HCT116 (cell line): ENCODE results near the gene NASP.

Experiments
- ATF3 ChIP-seq: IDR thresholded peaks from 2 replicates; pipeline ENCODE4 v1.6.1; 2012
- CTCF ChIP-seq, 3 experiments: fragments of 200-600 bp in 1 of 3; sonication (generic) in 1 of 3; IDR thresholded peaks in 2 of 3; conservative IDR thresholded peaks in 1 of 3; 2 replicates each; pipeline ENCODE4 v1.5.1; 2012 to 2017; ENCODE audit warnings: low read depth in 2 of 3, low read length in 2 of 3, antibody characterized with exemption in 1 of 3, borderline replicate concordance in 1 of 3, control low read depth in 1 of 3, mild to moderate bottlenecking in 1 of 3, mixed read lengths in 1 of 3, mixed run types in 1 of 3, moderate library complexity in 1 of 3; ENCODE audit not compliant: insufficient read depth in 1 of 3
- EGR1 ChIP-seq: IDR thresholded peaks from 2 replicates; pipeline ENCODE4 v1.6.1; 2012; ENCODE audit warnings: low read depth
- EZH2 ChIP-seq: fragments of 200-600 bp; sonication (generic); IDR thresholded peaks from 2 replicates; pipeline ENCODE4 v1.6.1; 2017; ENCODE audit warnings: antibody characterized with exemption, mixed run types
- MAX ChIP-seq: IDR thresholded peaks from 2 replicates; pipeline ENCODE4 v1.6.1; 2012
- POLR2A ChIP-seq: IDR thresholded peaks from 2 replicates; pipeline ENCODE4 v1.7.0; 2011; ENCODE audit warnings: borderline replicate concordance; ENCODE audit not compliant: insufficient read depth, insufficient read length; ENCODE audit errors: extremely low read depth
- POLR2AphosphoS5 ChIP-seq: IDR thresholded peaks from 2 replicates; pipeline ENCODE4 v1.6.1; 2011; ENCODE audit warnings: mild to moderate bottlenecking, low read depth, low read length, moderate library complexity
- REST ChIP-seq: IDR thresholded peaks from 2 replicates; pipeline ENCODE4 v1.6.1; 2012; ENCODE audit warnings: low read depth
- SP1 ChIP-seq: IDR thresholded peaks from 2 replicates; pipeline ENCODE4 v1.6.1; 2012; ENCODE audit warnings: low read depth
- ZBTB33 ChIP-seq: IDR thresholded peaks from 2 replicates; pipeline ENCODE4 v1.6.1; 2011; ENCODE audit warnings: mild to moderate bottlenecking, low read length, moderate library complexity; ENCODE audit not compliant: insufficient replicate concordance; ENCODE audit errors: extremely low read depth

GRCh38 chr1:45554198-45554597, 29.6 kb upstream of the NASP start:
- TF ChIP-seq REST, result no peak
- TF ChIP-seq CTCF (IDR thresholded peaks at IDR 0.05 in 2 of 3, conservative IDR thresholded peaks at IDR 0.05 in 1 of 3; ENCODE audit: borderline replicate concordance in 1 of 3, insufficient read depth in 1 of 3, low read depth in 2 of 3, low read length in 2 of 3), result no peak
- TF ChIP-seq EZH2, result no peak
- TF ChIP-seq POLR2A, result no peak
- no peak for TF ChIP-seq ATF3
- TF ChIP-seq EGR1, result no peak
- no peak for TF ChIP-seq MAX
- TF ChIP-seq ZBTB33, result no peak
- TF ChIP-seq SP1, result no peak
- TF ChIP-seq POLR2AphosphoS5, result no peak
